ENCODE results near the gene NFE2L2. TPM values are rescaled to one million over a fixed set of nuclear protein-coding genes. Genes with fewer than 3 reads are reported as not detected.

The NFE2L2 gene
- total RNA-seq, 1 donor from 2014 or later, result 105 TPM

- no peak for TF ChIP-seq CTCF (IDR thresholded peaks at IDR 0.05)
- Histone ChIP-seq H3K27me3 (no peaks in the 10 kb centered on the region), H3K4me1 (no peaks in the 10 kb centered on the region), H3K27ac (no peak overlapping the region), H3K4me3 (no peak overlapping the region), H3K9me3 (no peaks in the 10 kb centered on the region), H3K36me3 (no peaks in the 10 kb centered on the region)
- DNase-seq, result no peak
- intact Hi-C loops (cut with DNase I), result no loop called here
- ATAC-seq, result no peak
Measured at GRCh38 chr2:177283906-177284305, 19.4 kb upstream of the NFE2L2 start.

GRCh38 chr2:177282787-177283572 is 18.5 kb upstream of the NFE2L2 start:
- H3K27ac ChIP-seq, result no peak overlapping the region

GRCh38 chr2:177282181-177282641 is 17.7 kb upstream of the NFE2L2 start:
- TF ChIP-seq CTCF (IDR thresholded peaks at IDR 0.05), result no peak
- Histone ChIP-seq H3K27ac (no peak overlapping the region), H3K36me3 (no peaks in the 10 kb centered on the region), H3K9me3 (no peaks in the 10 kb centered on the region), H3K27me3 (no peaks in the 10 kb centered on the region), H3K4me3 (no peak overlapping the region), H3K4me1 (no peaks in the 10 kb centered on the region)
- no peak for DNase-seq
- intact Hi-C loops (cut with DNase I), result no loop called here
- no peak for ATAC-seq

More at GRCh38 chr2:177282787-177283572, 18.5 kb upstream of the NFE2L2 start:
- no peak for ATAC-seq
- Histone ChIP-seq H3K4me3 (no peak overlapping the region), H3K4me1 (no peaks in the 10 kb centered on the region), H3K9me3 (no peaks in the 10 kb centered on the region), H3K27me3 (no peaks in the 10 kb centered on the region), H3K36me3 (no peaks in the 10 kb centered on the region)
- TF ChIP-seq CTCF (IDR thresholded peaks at IDR 0.05), result no peak
- intact Hi-C loops (cut with DNase I), result no loop called here
- no peak for DNase-seq

GRCh38 chr2:177281400-177282180 is 17.1 kb upstream of the NFE2L2 start:
- no peaks in the 10 kb centered on the region for H3K4me1 ChIP-seq
- H3K27me3 ChIP-seq, result no peaks in the 10 kb centered on the region
- DNase-seq (peak; percentile 67), ATAC-seq (peak; percentile 94)
- TF ChIP-seq CTCF (IDR thresholded peaks at IDR 0.05), result no peak
- no peaks in the 10 kb centered on the region for H3K36me3 ChIP-seq
- no peak overlapping the region for H3K27ac ChIP-seq
- H3K9me3 ChIP-seq, result no peaks in the 10 kb centered on the region
- intact Hi-C loops (cut with DNase I), result no loop called here
- H3K4me3 ChIP-seq, result no peak overlapping the region

- Histone ChIP-seq H3K4me1 (peaks cover 2% of the 10 kb centered on the region), H3K9me3 (no peaks in the 10 kb centered on the region), H3K27ac (no peak overlapping the region), H3K36me3 (no peaks in the 10 kb centered on the region), H3K4me3 (no peak overlapping the region), H3K27me3 (no peaks in the 10 kb centered on the region)
- intact Hi-C loops (cut with DNase I), result no loop called here
- no peak for TF ChIP-seq CTCF (IDR thresholded peaks at IDR 0.05)
- DNase-seq (no peak), ATAC-seq (no peak)
Measured at GRCh38 chr2:177279847-177280246, 15.3 kb upstream of the NFE2L2 start.

All from upper lobe of right lung (tissue), 1 donor.